CD4-positive, alpha-beta T cell (primary cell): ENCODE results near the gene TECPR2. TPM values are rescaled to one million over a fixed set of nuclear protein-coding genes. Genes with fewer than 3 reads are reported as not detected.

ENCODE experiments used
- ATAC-seq: fragments of 200-7000 bp; cut with Tn5 transposase; one replicate; pipeline ENCODE4 v1.10.0; 2022; ENCODE audit warnings: mild to moderate bottlenecking; ENCODE audit not compliant: poor library complexity
- CTCF ChIA-PET: fragments of 350-600 bp; sonication (Branson Sonifier 250); formaldehyde crosslinking; loops from one replicate; lab custom pipeline; 2021; ENCODE audit warnings: antibody characterized with exemption, inconsistent platforms; lab: Charles Lee
- POLR2A ChIA-PET: fragments of 350-600 bp; sonication (Branson Sonifier 250); formaldehyde crosslinking; loops from one replicate; lab custom pipeline; 2021; ENCODE audit warnings: antibody characterized with exemption, inconsistent platforms; lab: Charles Lee
- DNase-seq, 14 experiments: peaks; one replicate each; pipeline ENCODE4 v3.0.0-alpha.2; 2013 to 2020; ENCODE audit warnings: mixed read lengths in 2 of 14
- H3K27ac ChIP-seq, 2 donors: one replicate each; pipeline versions ENCODE4 v1.5.1 to v1.7.0; 2013; ENCODE audit warnings: low read length in 2 of 2, low read depth in 1 of 2, mild to moderate bottlenecking in 1 of 2
- H3K27me3 ChIP-seq, 2 experiments: 1 replicate in 1 of 2; 2 replicates in 1 of 2; pipeline versions ENCODE4 v1.6.1 to v1.7.0; 2013; ENCODE audit warnings: low read length in 2 of 2, control low read depth in 1 of 2, mild to moderate bottlenecking in 1 of 2, moderate library complexity in 1 of 2; ENCODE audit not compliant: insufficient read depth in 2 of 2, control insufficient read depth in 1 of 2
- H3K36me3 ChIP-seq: one replicate; pipeline ENCODE4 v1.6.1; 2013; ENCODE audit warnings: low read length, control low read depth; ENCODE audit not compliant: insufficient read depth
- H3K4me1 ChIP-seq: one replicate; pipeline ENCODE4 v1.6.1; 2013; ENCODE audit warnings: low read length, control low read depth; ENCODE audit not compliant: insufficient read depth
- H3K4me3 ChIP-seq: one replicate; pipeline ENCODE4 v1.5.1; 2013; ENCODE audit warnings: mild to moderate bottlenecking, low read length, moderate library complexity
- H3K9me3 ChIP-seq, 2 experiments: 1 replicate in 1 of 2; 2 replicates in 1 of 2; pipeline versions ENCODE4 v1.6.1 to v1.7.0; 2013; ENCODE audit warnings: low read length in 2 of 2, mild to moderate bottlenecking in 2 of 2, control low read depth in 1 of 2, moderate library complexity in 1 of 2; ENCODE audit not compliant: control insufficient read depth in 1 of 2, insufficient read depth in 1 of 2
- H3K27ac Mint-ChIP-seq: one replicate; pipeline ENCODE4 v1.8.0; 2020; ENCODE audit warnings: mixed read lengths
- H3K27me3 Mint-ChIP-seq: one replicate; pipeline ENCODE4 v1.8.0; 2021; ENCODE audit warnings: mixed read lengths
- H3K36me3 Mint-ChIP-seq: one replicate; pipeline ENCODE4 v1.8.0; 2021; ENCODE audit warnings: low read depth, mixed read lengths
- H3K4me1 Mint-ChIP-seq: one replicate; pipeline ENCODE4 v1.8.0; 2021; ENCODE audit warnings: low read depth, mixed read lengths
- H3K4me3 Mint-ChIP-seq: one replicate; pipeline ENCODE4 v1.8.0; 2020; ENCODE audit warnings: mild to moderate bottlenecking, mixed read lengths
- H3K9me3 Mint-ChIP-seq: one replicate; pipeline ENCODE4 v1.8.0; 2020; ENCODE audit warnings: mixed read lengths
- CTCF ChIP-seq: fragments of 200-600 bp; IDR thresholded peaks from one replicate; pipeline ENCODE4 v1.8.0; 2022; ENCODE audit warnings: antibody characterized with exemption, mild to moderate bottlenecking
- intact Hi-C, 2 experiments: fragments of 100-400 bp; cut with DNase I in 1 of 2; cut with micrococcal nuclease in 1 of 2; formaldehyde crosslinking; loops; one replicate each; pipeline versions ENCODE4 v1.15.1 to v1.9.0; 2023 to 2025; cut with DNase I, micrococcal nuclease
- total RNA-seq, 174 experiments: library from RNA in 2 of 174; stranded (reverse) in 2 of 174; gene quantifications; one replicate each; pipeline ENCODE4 v1.2.3 and lab custom pipeline; 2021 to 2026

The TECPR2 gene
- total RNA-seq, 2 experiments from 2014 or later, result 5.0 to 5.4 TPM

GRCh38 chr14:102374264-102374663 is 11.5 kb downstream of the TECPR2 start:
- no peak overlapping the region for H3K4me3 ChIP-seq
- peaks cover 20% of the 10 kb centered on the region for H3K36me3 ChIP-seq
- H3K27me3 ChIP-seq, result no peaks in the 10 kb centered on the region
- peaks cover 29% of the 10 kb centered on the region for H3K36me3 Mint-ChIP-seq
- no peak for ATAC-seq
- peaks cover 3% of the 10 kb centered on the region for H3K4me1 ChIP-seq
- intact Hi-C loops, result no loop called here
- ChIA-PET CTCF (no interaction called here), POLR2A (interaction anchor here (1.1 kb wide), 1 partner anchor 20 kb away, joined by 3 read pairs; no protein-coding TSS in a partner anchor)
- TF ChIP-seq CTCF, result no peak
- no peaks in the 10 kb centered on the region for H3K4me1 Mint-ChIP-seq
- no peak overlapping the region for H3K27ac ChIP-seq
- no peaks in the 10 kb centered on the region for H3K9me3 ChIP-seq
- no peak overlapping the region for H3K27ac Mint-ChIP-seq
- no peak overlapping the region for H3K4me3 Mint-ChIP-seq
- H3K9me3 Mint-ChIP-seq, result no peaks in the 10 kb centered on the region
- H3K27me3 Mint-ChIP-seq, result no peaks in the 10 kb centered on the region
- no peak for DNase-seq

- Histone ChIP-seq H3K36me3 (peaks cover 20% of the 10 kb centered on the region), H3K27me3 (no peaks in the 10 kb centered on the region), H3K4me3 (no peak overlapping the region), H3K27ac (no peak overlapping the region), H3K4me1 (peaks cover 3% of the 10 kb centered on the region), H3K9me3 (no peaks in the 10 kb centered on the region)
- Mint-ChIP-seq H3K9me3 (no peaks in the 10 kb centered on the region), H3K36me3 (peaks cover 31% of the 10 kb centered on the region), H3K27ac (no peak overlapping the region), H3K4me3 (no peak overlapping the region), H3K4me1 (no peaks in the 10 kb centered on the region), H3K27me3 (no peaks in the 10 kb centered on the region)
- intact Hi-C loops, result no loop called here
- DNase-seq (no peak), ATAC-seq (no peak)
- CTCF ChIA-PET, result no interaction called here
- POLR2A ChIA-PET, result no interaction called here
- TF ChIP-seq CTCF, result no peak
These were observed 12.4 kb downstream of the TECPR2 start for GRCh38 chr14:102375119-102375518.

GRCh38 chr14:102377696-102378095 is 15.0 kb downstream of the TECPR2 start:
- POLR2A ChIA-PET, result no interaction called here
- Histone ChIP-seq H3K36me3 (peaks cover 20% of the 10 kb centered on the region), H3K27me3 (no peaks in the 10 kb centered on the region), H3K27ac (no peak overlapping the region), H3K4me3 (no peak overlapping the region), H3K4me1 (no peaks in the 10 kb centered on the region), H3K9me3 (no peaks in the 10 kb centered on the region)
- Mint-ChIP-seq H3K36me3 (peaks cover 39% of the 10 kb centered on the region), H3K4me1 (no peaks in the 10 kb centered on the region), H3K27ac (no peak overlapping the region), H3K27me3 (no peaks in the 10 kb centered on the region), H3K4me3 (no peak overlapping the region), H3K9me3 (no peaks in the 10 kb centered on the region)
- ATAC-seq, result no peak
- no peak for TF ChIP-seq CTCF
- no peak for DNase-seq
- intact Hi-C loops, result no loop called here
- CTCF ChIA-PET, result no interaction called here
